Inflammatory macrophage treated with lipopolysaccharide for 4 hours (primary cell): ENCODE results near the gene P2RX5.

Source experiments
- DNase-seq: peaks from one replicate; pipeline ENCODE4 v3.0.0-alpha.2; 2020

The P2RX5 gene

DNA sequence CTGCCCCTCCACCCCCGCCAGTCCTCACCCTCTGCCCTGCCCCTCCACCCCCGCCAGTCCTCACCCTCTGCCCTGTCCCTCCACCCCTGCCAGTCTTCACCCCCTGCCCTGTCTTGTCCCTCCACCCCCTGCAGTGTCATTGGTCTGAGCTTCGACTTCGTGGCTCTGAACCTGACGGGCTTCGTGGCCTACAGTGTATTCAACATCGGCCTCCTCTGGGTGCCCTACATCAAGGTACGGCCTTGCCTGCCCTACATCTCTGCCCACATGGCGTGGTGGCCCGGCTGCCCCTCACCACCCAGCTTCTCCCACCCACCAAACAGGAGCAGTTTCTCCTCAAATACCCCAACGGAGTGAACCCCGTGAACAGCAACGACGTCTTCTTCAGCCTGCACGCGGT is 39.6 kb downstream of the P2RX5 start:
- no peak for DNase-seq

DNA sequence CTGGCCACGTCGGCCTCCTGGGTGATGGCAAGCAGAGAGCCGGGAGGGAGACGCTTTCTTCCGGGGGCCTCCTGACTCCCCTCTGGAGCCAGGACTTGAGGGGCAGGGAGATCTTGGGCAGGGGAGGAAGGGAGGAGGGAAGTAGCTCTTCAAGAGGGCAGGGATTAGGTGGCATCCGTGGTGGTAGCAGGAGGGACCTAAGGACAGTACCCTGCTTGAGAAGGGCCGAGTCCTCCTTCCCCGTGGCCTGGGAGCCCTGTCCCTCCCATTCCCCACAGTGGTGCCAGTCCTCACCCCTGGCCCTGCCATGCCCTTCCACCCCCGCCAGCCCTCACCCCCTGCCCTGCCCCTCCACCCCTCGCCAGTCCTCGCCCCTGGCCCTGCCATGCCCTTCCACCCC is 40.2 kb downstream of the P2RX5 start:
- no peak for DNase-seq

DNA sequence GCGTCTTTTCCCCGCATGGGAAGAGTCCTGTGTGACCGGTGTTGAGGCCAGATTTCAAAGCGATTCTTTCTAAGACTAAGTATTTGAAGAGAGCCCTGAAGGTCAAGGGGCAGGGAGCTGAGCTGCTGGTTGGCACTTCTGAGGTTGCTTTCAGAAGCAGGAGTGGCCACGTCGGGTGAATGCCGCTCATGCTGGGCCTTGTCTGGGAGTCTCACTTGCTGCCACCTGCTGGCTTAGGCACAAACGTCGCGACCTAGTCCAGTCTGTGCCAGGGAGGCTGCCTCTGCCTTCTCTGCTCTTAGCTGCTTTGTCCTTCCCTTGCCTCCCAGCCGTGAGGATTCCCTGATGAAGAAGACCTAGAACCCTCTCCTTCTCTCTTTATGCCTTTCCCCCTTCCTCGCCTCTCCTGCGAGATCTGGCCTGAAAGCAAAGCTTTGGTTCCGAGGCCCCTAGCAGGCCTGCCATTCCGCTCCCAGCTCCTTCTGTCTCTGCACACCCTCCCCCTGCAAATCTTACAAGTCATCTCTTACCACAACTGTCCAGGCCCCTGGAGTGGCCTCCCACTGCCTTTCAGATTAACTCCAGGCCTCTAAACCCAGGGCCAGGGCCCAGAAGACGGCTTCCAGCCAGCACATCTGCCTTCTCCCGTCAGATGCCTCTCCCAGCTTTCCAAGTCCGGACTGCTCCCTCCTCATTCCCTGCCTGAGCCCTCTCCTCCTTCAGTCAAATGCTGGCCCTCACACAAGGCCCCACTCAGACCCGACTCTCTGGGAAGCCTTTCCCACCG is 48.0 kb downstream of the P2RX5 start:
- DNase-seq = peak; percentile 38

DNA sequence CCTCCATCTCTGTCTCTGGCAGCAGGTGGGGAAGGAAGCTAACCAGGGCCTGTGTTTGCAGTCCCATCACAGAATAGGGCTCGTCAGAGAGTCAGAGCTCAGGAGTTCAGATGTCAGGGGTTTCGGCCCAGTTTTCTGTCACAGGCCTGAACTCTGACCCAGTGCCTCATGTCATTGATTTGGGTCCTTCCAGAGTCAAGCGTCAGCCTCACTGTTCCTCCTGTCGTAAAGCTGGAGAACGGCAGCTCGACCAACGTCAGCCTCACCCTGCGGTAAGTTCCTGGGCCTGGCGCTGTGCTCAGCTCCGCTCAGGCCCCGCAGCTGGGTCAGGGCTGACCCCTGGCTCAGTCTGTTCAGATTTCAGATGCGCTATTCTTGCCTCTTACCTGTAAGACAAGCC is 48.7 kb downstream of the P2RX5 start:
- DNase-seq = no peak

DNA sequence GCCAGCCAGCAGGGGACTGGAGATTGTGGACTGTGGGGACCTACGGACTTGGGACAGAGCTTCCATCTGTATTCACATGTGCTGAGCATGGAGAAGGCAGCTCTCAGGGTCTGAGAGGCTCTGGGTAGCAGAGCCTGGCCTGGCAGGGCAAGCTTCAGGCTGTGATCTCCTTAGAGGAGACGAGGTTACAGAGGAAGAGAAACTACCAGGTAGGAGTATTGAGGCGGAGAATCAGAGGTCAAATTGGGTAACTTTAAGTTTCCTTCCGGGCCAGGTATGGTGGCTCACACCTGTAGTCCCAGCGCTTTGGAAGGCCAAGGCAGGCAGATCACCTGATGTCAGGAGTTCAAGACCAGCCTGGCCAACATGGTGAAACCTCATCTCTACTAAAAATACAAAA is 50.6 kb downstream of the P2RX5 start:
- no peak for DNase-seq

DNA sequence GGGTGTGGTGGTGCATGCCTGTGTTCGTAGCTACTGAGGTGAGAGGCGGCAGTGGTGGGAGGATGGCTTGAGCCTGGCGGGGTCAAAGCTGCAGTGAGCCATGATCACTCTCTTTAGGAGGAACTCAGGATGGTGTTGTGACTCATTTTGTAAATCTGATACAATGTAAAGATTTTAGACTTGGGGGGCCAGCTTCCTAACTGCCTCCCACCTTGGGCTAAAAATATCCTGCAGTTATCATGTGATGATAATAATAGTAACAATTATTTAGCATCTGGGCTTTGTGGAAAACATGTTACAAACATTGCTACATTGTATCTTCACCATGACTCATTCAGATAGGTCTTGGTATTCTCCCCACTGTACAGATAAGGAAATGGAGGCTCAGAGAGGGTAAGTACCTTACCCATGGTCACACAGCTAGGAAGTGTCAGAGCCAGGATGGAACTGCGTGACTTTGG is 52.0 kb downstream of the P2RX5 start:
- DNase-seq = peak; percentile 56

DNA sequence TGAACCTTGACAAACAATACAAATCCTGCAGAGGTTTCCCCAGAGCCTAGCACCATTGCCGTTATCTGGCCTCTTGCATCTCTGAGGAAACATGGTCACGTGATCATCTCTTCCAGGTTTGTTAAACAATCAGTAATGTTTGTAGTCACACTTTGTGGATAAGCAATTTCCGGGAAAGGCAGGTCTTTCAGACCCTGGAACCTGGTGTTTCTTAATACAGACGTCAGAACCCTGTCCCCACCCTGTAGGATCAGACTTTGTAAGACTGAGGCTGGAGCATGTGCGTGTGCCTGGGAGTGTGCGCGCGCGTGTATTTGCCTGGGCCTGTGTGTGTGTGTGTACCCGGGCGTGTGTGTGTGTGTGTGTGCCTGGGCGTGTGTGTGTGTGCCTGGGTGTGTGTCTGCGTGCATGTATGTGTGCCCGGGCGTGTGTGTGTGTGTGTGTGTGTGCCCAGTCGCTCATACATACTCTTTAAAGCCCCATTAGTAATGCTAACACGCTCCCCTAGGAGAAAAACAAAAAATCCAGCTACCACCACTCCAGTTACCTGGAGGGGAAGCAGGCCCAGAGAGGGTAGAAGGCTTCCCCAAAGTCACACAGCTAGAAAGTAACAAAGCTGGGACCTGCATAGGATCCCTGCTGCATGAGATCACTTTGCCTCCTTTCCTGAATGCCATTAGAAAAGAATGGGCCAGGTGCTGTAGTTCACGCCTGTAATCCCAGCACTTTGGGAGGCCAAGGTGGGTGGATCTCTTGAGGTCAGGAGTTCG is 54.1 kb downstream of the P2RX5 start:
- DNase-seq = peak; percentile 20

DNA sequence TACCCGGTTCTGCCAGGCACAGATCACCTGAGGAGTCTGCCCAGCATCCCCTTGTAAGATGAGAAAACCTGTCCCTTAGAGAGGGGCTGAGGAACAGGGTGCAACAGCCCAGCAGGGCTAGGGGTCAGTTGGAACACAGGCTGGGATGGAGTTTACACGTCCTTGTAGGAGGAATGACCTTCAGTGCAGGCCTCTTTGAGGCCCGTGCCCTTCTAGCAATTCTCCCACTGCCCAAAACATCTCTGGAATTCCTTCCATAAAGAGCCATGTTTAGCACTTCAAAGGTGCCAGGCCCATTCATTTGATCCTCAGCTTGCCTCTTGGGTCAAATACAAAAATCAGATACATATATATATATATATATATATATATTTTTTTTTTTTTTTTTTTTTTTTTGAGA is 54.9 kb downstream of the P2RX5 start:
- DNase-seq = no peak

DNA sequence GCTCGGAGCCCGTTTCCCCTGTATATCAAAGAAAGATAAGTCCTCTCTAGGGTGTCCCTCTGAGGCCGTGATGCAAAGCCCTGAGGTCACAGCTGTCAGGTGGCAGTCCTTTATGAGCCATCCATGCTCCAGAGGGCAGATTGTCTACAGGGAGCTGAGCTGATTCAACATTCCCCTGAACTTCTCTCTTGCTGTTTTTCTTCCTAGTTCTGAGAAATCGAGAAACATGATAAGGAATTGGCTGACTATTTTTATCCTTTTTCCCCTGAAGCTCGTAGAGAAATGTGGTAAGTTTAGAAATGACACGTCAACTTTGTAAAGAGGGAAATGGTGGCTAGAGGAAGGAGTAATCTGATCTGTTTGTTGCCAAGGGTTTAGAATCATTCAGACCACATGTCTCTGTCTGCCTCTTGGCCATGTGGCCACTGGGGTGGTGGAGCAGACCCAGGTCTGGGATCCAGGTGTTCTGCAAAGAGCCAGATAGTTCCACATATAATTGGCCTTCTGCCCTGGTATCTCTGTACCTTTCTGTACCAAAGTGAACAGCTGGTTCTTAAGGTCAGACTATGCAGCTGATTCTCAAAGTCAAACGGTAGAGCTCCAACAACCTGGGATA is 55.9 kb downstream of the P2RX5 start:
- DNase-seq = peak; percentile 91

DNA sequence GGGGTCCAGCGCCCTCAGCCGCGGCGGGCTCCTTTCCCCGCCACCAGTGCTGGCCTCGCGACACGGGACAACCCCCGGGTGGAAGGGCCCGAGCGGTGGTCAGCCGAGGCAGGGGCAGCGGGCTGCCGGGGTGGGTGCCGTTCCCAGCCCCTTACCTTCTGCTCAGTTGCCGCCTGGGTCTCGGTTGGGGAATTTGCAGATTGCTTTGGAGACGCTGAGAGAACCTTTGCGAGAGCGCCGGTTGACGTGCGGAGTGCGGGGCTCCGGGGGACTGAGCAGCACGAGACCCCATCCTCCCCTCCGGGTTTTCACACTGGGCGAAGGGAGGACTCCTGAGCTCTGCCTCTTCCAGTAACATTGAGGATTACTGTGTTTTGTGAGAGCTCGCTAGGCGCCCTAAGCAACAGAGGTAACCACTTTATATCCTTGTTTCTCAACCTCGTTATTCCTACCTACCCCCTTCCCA is 59.0 kb downstream of the P2RX5 start:
- DNase-seq = no peak

DNA sequence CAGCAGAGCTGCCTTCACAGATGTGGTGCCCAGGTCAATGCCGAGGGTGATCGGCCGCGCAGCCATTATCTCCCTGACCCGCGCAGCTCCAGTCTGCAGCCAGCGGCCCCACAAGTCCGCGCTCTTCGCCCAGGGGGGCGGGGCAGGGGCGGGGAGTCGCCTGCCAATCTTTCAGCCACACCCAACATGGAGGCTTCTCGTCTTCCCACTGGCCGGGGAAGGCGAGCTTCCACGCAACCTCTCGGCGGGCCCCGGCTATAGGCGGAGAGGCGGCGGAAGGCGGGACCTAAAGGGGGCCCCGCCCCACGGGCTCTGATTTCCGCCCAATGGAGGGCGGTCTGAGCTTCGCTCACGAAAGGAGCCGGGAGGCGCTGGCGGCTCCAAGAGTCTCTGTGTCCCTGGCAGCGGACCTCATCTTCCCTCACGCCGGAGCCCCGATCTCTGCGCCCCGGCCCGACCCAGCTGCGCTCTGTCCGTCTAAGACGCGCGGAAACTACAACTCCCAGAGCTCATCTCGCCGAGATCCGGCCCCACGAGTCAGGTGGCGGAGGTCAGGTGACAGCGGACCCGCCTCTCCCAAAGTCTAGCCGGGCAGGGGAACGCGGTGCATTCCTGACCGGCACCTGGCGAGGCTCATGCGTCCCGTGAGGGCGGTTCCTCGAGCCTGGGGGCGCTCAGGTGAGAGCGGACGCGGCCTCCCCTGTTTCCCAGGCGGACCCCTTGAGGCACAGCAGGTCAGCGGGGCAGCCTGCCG is 59.6 kb downstream of the P2RX5 start, which contains the start of the genes CTNS and SHPK:
CTNS (plus strand) TSS at position 607 of the 754 bp plus-strand sequence. CDS start 3,447 bp downstream, outside the sequence.
SHPK (minus strand) TSS at position 97 of the 754 bp plus-strand sequence; CDS start at position 66, 31 bp downstream.
- DNase-seq = peak; percentile 98

DNA sequence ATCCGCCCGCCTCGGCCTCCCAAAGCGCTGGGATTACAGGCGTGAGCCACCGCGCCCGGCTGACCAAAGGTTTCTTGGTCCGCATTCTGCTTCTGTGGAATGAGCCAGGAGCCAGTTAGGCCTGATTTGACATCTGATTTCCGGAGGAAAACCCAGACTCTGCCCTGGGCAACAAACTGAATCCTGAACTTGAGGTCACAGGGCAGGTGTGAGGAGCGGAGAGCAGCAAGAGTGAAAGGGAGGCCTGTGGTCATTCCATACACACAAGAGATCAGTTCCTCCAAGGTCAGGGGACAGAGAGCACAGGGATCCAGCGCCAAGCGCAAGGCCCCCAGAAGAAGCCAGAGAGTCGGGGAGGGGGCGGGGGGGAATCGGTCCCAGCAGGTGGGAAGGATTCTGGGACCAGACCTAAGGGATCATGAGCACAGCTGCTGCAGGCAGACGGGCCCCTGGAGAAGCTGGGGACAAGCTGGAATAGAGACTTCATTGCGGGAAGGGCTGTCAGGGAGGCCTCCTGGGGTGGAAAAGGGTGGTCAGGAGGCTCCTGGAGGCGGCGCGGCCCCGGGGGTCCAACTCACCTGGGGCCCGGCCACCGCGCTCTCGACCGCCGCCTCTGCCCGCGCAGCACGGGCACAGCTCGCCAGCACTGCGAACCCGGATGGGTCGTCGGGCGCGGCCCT is 60.3 kb downstream of the P2RX5 start:
- no peak for DNase-seq

DNA sequence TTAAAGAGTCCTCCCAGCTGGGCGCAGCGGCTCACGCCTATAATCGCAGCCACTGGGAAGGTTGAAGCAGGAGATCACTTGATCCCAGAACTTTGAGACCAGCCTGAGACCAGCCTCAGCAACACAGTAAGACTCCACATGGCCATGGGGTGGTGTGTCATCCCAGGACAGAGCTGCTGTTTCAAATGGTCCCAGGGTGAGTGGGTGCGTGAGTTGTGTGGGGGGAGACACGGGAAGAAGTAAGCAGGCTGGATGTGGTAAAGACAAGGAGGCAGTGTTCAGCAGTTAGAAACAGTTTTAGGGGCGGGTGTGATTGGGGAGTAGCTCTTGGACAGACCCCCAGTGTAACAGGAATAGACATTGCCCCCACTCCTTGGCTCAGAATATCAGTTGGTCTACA is 63.7 kb downstream of the P2RX5 start:
- DNase-seq = peak; percentile 49

DNA sequence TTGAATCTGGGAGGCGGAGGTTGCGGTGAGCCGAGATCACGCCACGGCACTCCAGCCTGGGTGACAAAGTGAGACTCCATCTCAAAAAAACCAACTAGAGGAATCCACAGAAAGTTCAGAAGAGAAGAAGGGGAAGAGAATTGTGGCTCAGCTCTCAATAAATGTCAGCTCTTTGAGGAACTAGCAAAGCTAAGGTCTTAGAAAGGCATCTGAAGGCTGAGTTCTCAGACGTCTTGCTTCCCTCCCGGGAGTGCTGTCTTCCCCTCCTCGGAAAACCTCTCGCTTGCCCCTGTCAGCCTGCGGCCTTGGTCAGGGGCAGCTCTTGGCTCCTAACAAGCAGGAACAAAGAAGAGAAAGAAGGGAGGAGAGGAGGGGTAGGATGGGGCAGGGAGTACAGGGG is 65.2 kb downstream of the P2RX5 start:
- peak; percentile 42 for DNase-seq

DNA sequence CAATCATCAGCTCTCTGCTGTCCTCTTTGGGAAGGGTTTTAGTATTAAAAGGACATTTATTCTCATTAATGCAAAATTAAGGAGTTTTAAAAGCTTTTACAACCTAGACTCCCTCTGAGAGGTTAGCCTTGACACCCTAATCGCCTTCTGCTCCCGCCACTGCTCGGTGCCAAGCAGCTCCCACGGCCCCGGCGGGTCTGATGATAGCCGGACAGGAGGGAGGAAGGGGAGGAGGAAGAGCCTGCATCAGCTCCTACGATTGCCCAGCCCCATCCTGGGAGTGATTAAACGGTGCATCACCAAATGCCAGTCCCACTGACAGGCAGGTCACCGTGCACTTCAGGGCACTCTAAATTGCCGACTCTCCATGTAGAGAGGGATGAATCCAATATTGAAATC is 68.2 kb downstream of the P2RX5 start:
- no peak for DNase-seq

DNA sequence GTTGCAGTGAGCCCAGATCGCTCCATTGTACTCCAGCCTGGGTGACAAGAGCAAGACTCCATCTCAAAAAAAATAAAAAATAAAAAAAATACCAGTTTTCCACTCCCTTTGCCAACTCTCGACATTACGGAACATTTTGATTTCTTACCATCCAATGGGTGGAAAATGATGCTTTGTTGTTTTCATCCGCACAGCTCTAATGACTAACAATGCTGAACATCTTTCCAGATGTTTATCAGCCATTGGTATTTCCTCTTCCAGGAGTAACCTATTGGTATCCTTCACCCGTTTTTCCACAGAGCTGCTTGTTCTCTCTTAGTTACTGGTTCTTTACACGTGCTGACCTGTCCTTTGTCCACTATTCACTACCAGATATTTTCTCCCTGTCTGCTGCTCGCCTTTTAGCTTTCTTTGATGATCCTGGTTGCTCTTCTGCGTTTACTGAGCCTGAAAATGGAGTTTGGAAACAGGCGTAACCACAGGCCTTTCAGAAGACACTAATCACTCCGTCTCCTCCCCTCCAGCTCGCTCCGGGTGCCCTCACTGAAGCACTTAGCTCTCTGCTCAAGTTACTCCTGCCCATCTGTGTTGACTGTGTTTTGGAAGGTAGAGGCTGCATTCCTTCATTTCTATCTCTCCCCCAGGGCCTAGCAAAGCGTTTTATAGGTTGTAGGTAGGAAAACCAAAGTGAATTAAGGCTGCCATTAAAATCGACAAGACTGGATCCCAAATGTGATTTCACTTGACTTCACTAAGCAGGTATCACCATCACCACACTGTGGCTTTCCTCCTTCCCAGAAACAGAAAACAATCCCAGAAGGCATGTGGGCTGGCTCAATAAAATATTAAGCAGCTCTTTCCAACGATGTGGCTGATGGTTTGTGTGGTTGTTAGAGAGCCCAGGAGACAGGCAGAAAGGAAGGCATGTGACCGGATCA is 68.9 kb downstream of the P2RX5 start:
- no peak for DNase-seq
